NT2/D1 (cell line): ENCODE results near the gene HYCC2.
"Not testable (repeated sequence)": the region's sequence is repeated elsewhere in the genome, so short reads cannot be mapped to it uniquely, and the experiment has no call there.

ENCODE experiments used
- DNase-seq: peaks from one replicate; pipeline ENCODE4 v3.0.0-alpha.2; 2011; ENCODE audit warnings: low read depth, low spot score
- H3K27me3 ChIP-seq: 2 replicates; pipeline ENCODE4 v1.6.0; 2011; ENCODE audit warnings: mild to moderate bottlenecking; ENCODE audit not compliant: insufficient read length, insufficient read depth
- H3K36me3 ChIP-seq: 2 replicates; pipeline ENCODE4 v1.6.1; 2011; ENCODE audit warnings: mild to moderate bottlenecking, low read length, mixed read lengths; ENCODE audit not compliant: insufficient read depth, insufficient read length
- H3K4me1 ChIP-seq: 2 replicates; pipeline ENCODE4 v1.5.1; 2011; ENCODE audit not compliant: insufficient read depth, insufficient read length
- H3K4me3 ChIP-seq: 2 replicates; pipeline ENCODE4 v1.5.1; 2011; ENCODE audit warnings: low read depth; ENCODE audit not compliant: insufficient read length
- H3K9ac ChIP-seq: 2 replicates; pipeline ENCODE4 v1.6.0; 2011; ENCODE audit warnings: low read depth; ENCODE audit not compliant: insufficient read length
- H3K9me3 ChIP-seq: 2 replicates; pipeline ENCODE4 v1.5.1; 2011; ENCODE audit warnings: mild to moderate bottlenecking, low read length; ENCODE audit not compliant: insufficient read depth
- SUZ12 ChIP-seq: IDR thresholded peaks from 2 replicates; pipeline ENCODE4 v1.6.1; 2011; ENCODE audit not compliant: insufficient read length, insufficient read depth; ENCODE audit errors: extremely low read depth
- YY1 ChIP-seq: IDR thresholded peaks from 2 replicates; pipeline ENCODE4 v1.6.1; 2011; ENCODE audit not compliant: insufficient read length, insufficient read depth
- ZNF274 ChIP-seq: IDR thresholded peaks from 2 replicates; pipeline ENCODE4 v1.6.1; 2011; ENCODE audit warnings: mild to moderate bottlenecking, low read depth, low read length

Gene HYCC2

GRCh38 chr2:201071479-201072200 lies at the start of gene HYCC2, which contains the start of gene NDUFB3:
Gene HYCC2 (minus strand): TSS chr2:201071671. CDS start chr2:201024009, 47,662 bp downstream.
Gene NDUFB3 (plus strand): TSS chr2:201072001. CDS start chr2:201078883, 6,882 bp downstream.
- no peaks in the 10 kb centered on the region for H3K4me1 ChIP-seq
- H3K36me3 ChIP-seq = no peaks in the 10 kb centered on the region

GRCh38 chr2:201118961-201119854 lies 47.7 kb upstream of the HYCC2 start:
- no peaks in the 10 kb centered on the region for H3K27me3 ChIP-seq
- H3K36me3 ChIP-seq = no peaks in the 10 kb centered on the region
- no peak for TF ChIP-seq YY1
- TF ChIP-seq SUZ12 = no peak
- TF ChIP-seq ZNF274 = no peak
- H3K9ac ChIP-seq = peak overlapping the region; percentile 80
- no peaks in the 10 kb centered on the region for H3K9me3 ChIP-seq
- peak overlapping the region; percentile 62 for H3K4me3 ChIP-seq
- DNase-seq = no peak
- H3K4me1 ChIP-seq = peaks cover 3% of the 10 kb centered on the region

More at GRCh38 chr2:201071479-201072200, at the start of gene HYCC2, which contains the start of gene NDUFB3:
- Histone ChIP-seq H3K9me3 (no peaks in the 10 kb centered on the region), H3K27me3 (no peaks in the 10 kb centered on the region), H3K9ac (peak within 1 kb of the TSS; percentile 89), H3K4me3 (peak within 1 kb of the TSS; percentile 85)
- TF ChIP-seq ZNF274 (no peak), SUZ12 (no peak), YY1 (no peak)
- peak; percentile 93 for DNase-seq

- peaks cover 3% of the 10 kb centered on the region for H3K4me1 ChIP-seq
Observed at GRCh38 chr2:201118121-201118960, 46.9 kb upstream of the HYCC2 start.

GRCh38 chr2:201117735-201118094 lies 46.2 kb upstream of the HYCC2 start:
- H3K4me1 ChIP-seq, DNase-seq: not testable (repeated sequence)
- peak overlapping the region; percentile 92 for H3K9ac ChIP-seq

More at GRCh38 chr2:201118121-201118960, 46.9 kb upstream of the HYCC2 start:
- H3K4me3 ChIP-seq = peak overlapping the region; percentile 62
- no peaks in the 10 kb centered on the region for H3K9me3 ChIP-seq
- no peak for TF ChIP-seq SUZ12
- no peak for TF ChIP-seq ZNF274
- no peak for TF ChIP-seq YY1
- peak overlapping the region; percentile 80 for H3K9ac ChIP-seq
- no peaks in the 10 kb centered on the region for H3K27me3 ChIP-seq
- peak; percentile 44 for DNase-seq
- H3K36me3 ChIP-seq = no peaks in the 10 kb centered on the region

GRCh38 chr2:201116959-201117734 lies 45.7 kb upstream of the HYCC2 start:
- Histone ChIP-seq H3K9ac (peak overlapping the region; percentile 92), H3K9me3 (no peaks in the 10 kb centered on the region), H3K4me1 (peaks cover 3% of the 10 kb centered on the region), H3K36me3 (no peaks in the 10 kb centered on the region), H3K4me3 (peak overlapping the region; percentile 85), H3K27me3 (no peaks in the 10 kb centered on the region)
- no peak for TF ChIP-seq ZNF274
- no peak for TF ChIP-seq YY1
- TF ChIP-seq SUZ12 = no peak
- no peak for DNase-seq

More at GRCh38 chr2:201117735-201118094, 46.2 kb upstream of the HYCC2 start:
- H3K36me3 ChIP-seq, H3K27me3 ChIP-seq, H3K9me3 ChIP-seq: not testable (repeated sequence)
- H3K4me3 ChIP-seq = peak overlapping the region; percentile 85
